HepG2 (cell line): ENCODE results near the gene ZBTB45. TPM values are rescaled to one million over a fixed set of nuclear protein-coding genes. Genes with fewer than 3 reads are reported as not detected.

Experiments
- ADNP ChIP-seq: sonication (generic); formaldehyde crosslinking; IDR thresholded peaks from 2 replicates; pipeline ENCODE4 v1.4.0; 2020; ENCODE audit warnings: missing genetic modification reagents
- ARID4A ChIP-seq: sonication (generic); formaldehyde crosslinking; IDR thresholded peaks from 2 replicates; pipeline ENCODE4 v1.5.0; 2020; ENCODE audit warnings: mild to moderate bottlenecking, missing genetic modification reagents, borderline replicate concordance
- ATF7 ChIP-seq, 2 experiments: fragments of 450-650 bp in 1 of 2; sonication (generic) in 1 of 2; formaldehyde crosslinking in 1 of 2; IDR thresholded peaks; 2 replicates each; pipeline versions ENCODE4 v1.4.0 to v1.6.1; 2016 to 2020; ENCODE audit warnings: antibody characterized with exemption in 1 of 2, mild to moderate bottlenecking in 1 of 2, missing genetic modification reagents in 1 of 2
- CEBPB ChIP-seq: IDR thresholded peaks from 2 replicates; pipeline ENCODE4 v1.6.1; 2011; ENCODE audit warnings: low read depth, low read length, improper control_type of control experiment, borderline replicate concordance
- DMTF1 ChIP-seq: sonication (generic); formaldehyde crosslinking; IDR thresholded peaks from 2 replicates; pipeline ENCODE4 v1.4.0; 2020; ENCODE audit warnings: mild to moderate bottlenecking, missing genetic modification reagents
- DR1 ChIP-seq: sonication (generic); formaldehyde crosslinking; IDR thresholded peaks from 2 replicates; pipeline ENCODE4 v1.8.0; 2021; ENCODE audit warnings: mild to moderate bottlenecking, missing genetic modification reagents, inconsistent platforms
- FOXM1 ChIP-seq: sonication (generic); formaldehyde crosslinking; IDR thresholded peaks from 2 replicates; pipeline ENCODE4 v1.5.0; 2020; ENCODE audit warnings: missing genetic modification reagents
- GATA4 ChIP-seq: sonication (generic); IDR thresholded peaks from 2 replicates; pipeline ENCODE4 v1.6.1; 2016; ENCODE audit warnings: antibody characterized with exemption, low read depth, borderline replicate concordance
- LCORL ChIP-seq, 2 experiments: fragments of 450-650 bp in 1 of 2; sonication (generic) in 1 of 2; formaldehyde crosslinking in 1 of 2; IDR thresholded peaks; 2 replicates each; pipeline versions ENCODE4 v1.5.0 to v1.6.1; 2017 to 2020; ENCODE audit warnings: antibody characterized with exemption in 1 of 2, missing genetic modification reagents in 1 of 2
- MXI1 ChIP-seq: IDR thresholded peaks from 3 replicates; pipeline ENCODE4 v1.6.1; 2012; ENCODE audit warnings: low read depth, low read length, inconsistent platforms, borderline replicate concordance
- NFATC3 ChIP-seq: sonication (generic); formaldehyde crosslinking; IDR thresholded peaks from 2 replicates; pipeline ENCODE4 v1.5.1; 2020; ENCODE audit warnings: mild to moderate bottlenecking, missing genetic modification reagents
- NFYC ChIP-seq: IDR thresholded peaks from 2 replicates; pipeline ENCODE4 v1.6.1; 2016; ENCODE audit warnings: missing genetic modification reagents, missing compliant biosample characterization
- PAX8 ChIP-seq: sonication (generic); formaldehyde crosslinking; IDR thresholded peaks from 2 replicates; pipeline ENCODE4 v1.8.0; 2022; ENCODE audit warnings: mild to moderate bottlenecking, missing genetic modification reagents, borderline replicate concordance
- RARG ChIP-seq: sonication (generic); formaldehyde crosslinking; IDR thresholded peaks from 2 replicates; pipeline ENCODE4 v1.4.0; 2020; ENCODE audit warnings: low read depth, mild to moderate bottlenecking, missing genetic modification reagents
- STAG1 ChIP-seq: sonication (generic); formaldehyde crosslinking; IDR thresholded peaks from 2 replicates; pipeline ENCODE4 v1.4.0; 2020; ENCODE audit warnings: missing genetic modification reagents
- ZBTB21 ChIP-seq: sonication (generic); formaldehyde crosslinking; IDR thresholded peaks from 2 replicates; pipeline ENCODE4 v1.4.0; 2020; ENCODE audit warnings: missing genetic modification reagents
- ZNF124 ChIP-seq: sonication (generic); formaldehyde crosslinking; IDR thresholded peaks from 2 replicates; pipeline ENCODE4 v1.4.0; 2020; ENCODE audit warnings: missing genetic modification reagents
- ZNF33B ChIP-seq: sonication (generic); formaldehyde crosslinking; IDR thresholded peaks from 2 replicates; pipeline ENCODE4 v1.5.1; 2020; ENCODE audit warnings: mild to moderate bottlenecking, missing genetic modification reagents
- ZNF354B ChIP-seq: sonication (generic); formaldehyde crosslinking; IDR thresholded peaks from 2 replicates; pipeline ENCODE4 v1.8.0; 2022; ENCODE audit warnings: mild to moderate bottlenecking, missing genetic modification reagents
- ZNF577 ChIP-seq: sonication (generic); formaldehyde crosslinking; IDR thresholded peaks from 2 replicates; pipeline ENCODE4 v1.4.0; 2020; ENCODE audit warnings: mild to moderate bottlenecking, low read depth, missing genetic modification reagents, borderline replicate concordance
- ZSCAN29 ChIP-seq: sonication (generic); formaldehyde crosslinking; conservative IDR thresholded peaks from 2 replicates; pipeline ENCODE4 v1.4.0; 2020; ENCODE audit warnings: mild to moderate bottlenecking, missing genetic modification reagents
- polyA plus RNA-seq, 8 experiments: library from polyadenylated mRNA; depleted of rRNA in 3 of 8; stranded (reverse) in 7 of 8; unstranded in 1 of 8; fragments of >200 nt; fragmentation: Illumina TruSeq in 4 of 8; extraction: Trizol in 4 of 8; gene quantifications; 2 replicates each; pipeline versions ENCODE4 v1.2.1 to v1.2.3, GENCODE V29; 2011 to 2016; ENCODE audit warnings: low read depth in 4 of 8, missing spikeins in 1 of 8, mixed read lengths in 1 of 8; ENCODE audit not compliant: insufficient read depth in 1 of 8
- total RNA-seq, 5 experiments: library from RNA; depleted of rRNA; stranded (reverse); fragments of >200 nt; fragmentation: Illumina TruSeq; extraction: Trizol; gene quantifications; 2 replicates each; pipeline ENCODE4 v1.2.3, GENCODE V29; 2016; ENCODE audit warnings: low read depth in 1 of 5

ZBTB45 gene
- total and polyA plus RNA-seq, 2 of the 13 experiments (the other 11 are each of a cell fraction or from before 2014, with no cell fraction given): 3.0 to 3.7 TPM

- TF ChIP-seq ADNP (no peak), ZNF354B (CRISPR knock-in tag) (no peak; the same call in 1 of the 2 replicates), ZSCAN29 (CRISPR knock-in tag) (no peak; the same call in none of the 2 replicates), LCORL (IDR thresholded peaks at IDR 0.05) (no peak), LCORL (CRISPR knock-in tag; IDR thresholded peaks at IDR 0.05) (peak; percentile 91), MXI1 (peak; percentile 72; the same call in 1 of the 3 replicates), ATF7 (IDR thresholded peaks at IDR 0.05) (no peak), ATF7 (CRISPR knock-in tag; IDR thresholded peaks at IDR 0.05) (peak; percentile 80), CEBPB (no peak), ZBTB21 (CRISPR knock-in tag) (peak; percentile 68), NFATC3 (CRISPR knock-in tag) (peak; percentile 96; the same call in 1 of the 2 replicates), DMTF1 (no peak), ARID4A (peak; percentile 98), ZNF33B (CRISPR knock-in tag) (peak; percentile 88), GATA4 (no peak), NFYC (CRISPR knock-in tag) (peak; percentile 45; the same call in 1 of the 2 replicates), RARG (CRISPR knock-in tag) (peak; percentile 87), STAG1 (CRISPR knock-in tag) (peak; percentile 78), FOXM1 (CRISPR knock-in tag) (no peak), ZNF577 (CRISPR knock-in tag) (peak; percentile 82; the same call in 1 of the 2 replicates), ZNF124 (CRISPR knock-in tag) (peak; percentile 93), DR1 (CRISPR knock-in tag) (peak; percentile 82), PAX8 (CRISPR knock-in tag) (0 out of 2 replicates have a peak, but pooled peaks have one; percentile 31)
Measured at GRCh38 chr19:58519355-58520256, at the start of gene ZBTB45 (continued).
